Fibroblast of villous mesenchyme (primary cell): ENCODE results near the gene PICALM. TPM values are rescaled to one million over a fixed set of nuclear protein-coding genes. Genes with fewer than 3 reads are reported as not detected.

Experiments
- DNase-seq: peaks from one replicate; pipeline ENCODE4 v3.0.0-alpha.2; 2010; ENCODE audit warnings: low read depth
- H3K4me3 ChIP-seq: 2 replicates; pipeline ENCODE4 v1.5.1; 2011; ENCODE audit warnings: low read depth, mild to moderate bottlenecking, low read length
- CTCF ChIP-seq: IDR thresholded peaks from 2 replicates; pipeline ENCODE4 v1.5.1; 2012; ENCODE audit warnings: low read depth, mild to moderate bottlenecking, low read length; ENCODE audit not compliant: insufficient read depth
- total RNA-seq: library from RNA; depleted of rRNA; stranded (reverse); fragments of >200 nt; gene quantifications from 2 replicates; pipeline ENCODE4 v1.2.3, GENCODE V29; 2012

Gene PICALM
- total RNA-seq, 1 donor, result 388 TPM

- DNase-seq, result no peak
- H3K4me3 ChIP-seq, result no peak overlapping the region
- TF ChIP-seq CTCF, result no peak
Observed at GRCh38 chr11:85948884-85949283, 120.0 kb downstream of the PICALM start.

GRCh38 chr11:85947431-85948272 lies 121.2 kb downstream of the PICALM start:
- H3K4me3 ChIP-seq, result no peak overlapping the region
- DNase-seq, result peak; percentile 93
- no peak for TF ChIP-seq CTCF

- no peak for TF ChIP-seq CTCF
- no peak for DNase-seq
- no peak overlapping the region for H3K4me3 ChIP-seq
Observed at GRCh38 chr11:85946221-85946620, 122.7 kb downstream of the PICALM start.

- TF ChIP-seq CTCF, result no peak
- no peak overlapping the region for H3K4me3 ChIP-seq
- DNase-seq, result no peak
Observed at GRCh38 chr11:85945788-85946187, 123.1 kb downstream of the PICALM start.

- H3K4me3 ChIP-seq, result no peak overlapping the region
- TF ChIP-seq CTCF, result no peak
- DNase-seq, result no peak
Observed at GRCh38 chr11:85945296-85945695, 123.6 kb downstream of the PICALM start.

- TF ChIP-seq CTCF, result peak; percentile 77
- H3K4me3 ChIP-seq, result no peak overlapping the region
- peak; percentile 78 for DNase-seq
Observed at GRCh38 chr11:85941380-85941973, 127.4 kb downstream of the PICALM start.
